HG03442 (cell line): ENCODE measurements around the gene PKLR.
"Not testable (repeated sequence)": the region's sequence is repeated elsewhere in the genome, so short reads cannot be mapped to it uniquely, and the experiment has no call there.

Experiments
- ATAC-seq: cut with Tn5 transposase; IDR thresholded peaks from one replicate; pipeline ENCODE4 v1.9.1; 2021; ENCODE audit warnings: mild to moderate bottlenecking, moderate library complexity; ENCODE audit not compliant: unreplicated experiment

PKLR gene

GRCh38 chr1:155318082-155318481 is 16.8 kb upstream of the PKLR start:
- no peak for ATAC-seq

DNA sequence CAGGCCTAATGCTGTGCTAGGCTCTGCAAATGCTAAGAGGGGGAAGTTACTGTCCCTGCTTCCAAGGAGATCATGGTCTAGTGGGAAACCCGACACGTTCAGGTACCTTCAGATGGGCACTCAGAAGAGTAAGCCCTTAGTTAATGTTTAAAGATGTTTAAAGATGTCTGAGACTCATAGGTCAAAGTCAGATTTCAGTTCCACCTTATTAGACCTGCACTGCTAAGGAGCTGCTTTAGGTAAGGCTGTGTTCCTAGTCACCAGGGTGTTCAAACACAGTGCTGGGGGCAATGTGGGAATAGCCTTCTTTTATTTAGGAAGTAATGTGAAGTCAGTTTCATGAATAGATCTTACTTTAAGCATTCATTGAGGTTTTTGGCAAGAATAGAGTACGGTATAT is 15.7 kb upstream of the PKLR start:
- ATAC-seq: no peak

DNA sequence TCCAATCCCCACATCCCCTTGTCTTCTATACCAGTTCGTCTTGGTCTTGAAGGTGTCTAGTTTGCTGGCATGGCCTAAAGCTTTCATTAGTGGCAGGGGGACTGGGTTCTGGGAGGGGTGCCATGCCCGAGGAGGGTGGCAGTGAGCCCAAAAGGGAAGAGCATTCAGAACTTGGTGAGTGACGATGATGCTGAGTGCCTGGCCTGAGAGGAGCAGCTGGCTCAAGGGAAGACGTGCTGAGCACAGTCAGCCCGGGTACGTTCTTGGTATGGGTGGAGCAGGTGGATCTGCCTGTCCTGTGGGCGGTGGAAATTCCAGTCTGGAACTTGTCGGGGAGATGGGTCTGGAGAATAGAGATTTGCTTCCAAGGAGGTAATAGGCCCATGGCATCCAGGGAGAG is 12.0 kb upstream of the PKLR start:
- ATAC-seq: no peak

GRCh38 chr1:155309423-155310021 is 8.3 kb upstream of the PKLR start:
- no peak for ATAC-seq

GRCh38 chr1:155308493-155309422 is 7.5 kb upstream of the PKLR start, which contains the start of gene FDPS:
Gene FDPS, plus strand, starts transcription at chr1:155308866. Its CDS starts 924 bp downstream, at chr1:155309790.
- peak; percentile 94 for ATAC-seq

DNA sequence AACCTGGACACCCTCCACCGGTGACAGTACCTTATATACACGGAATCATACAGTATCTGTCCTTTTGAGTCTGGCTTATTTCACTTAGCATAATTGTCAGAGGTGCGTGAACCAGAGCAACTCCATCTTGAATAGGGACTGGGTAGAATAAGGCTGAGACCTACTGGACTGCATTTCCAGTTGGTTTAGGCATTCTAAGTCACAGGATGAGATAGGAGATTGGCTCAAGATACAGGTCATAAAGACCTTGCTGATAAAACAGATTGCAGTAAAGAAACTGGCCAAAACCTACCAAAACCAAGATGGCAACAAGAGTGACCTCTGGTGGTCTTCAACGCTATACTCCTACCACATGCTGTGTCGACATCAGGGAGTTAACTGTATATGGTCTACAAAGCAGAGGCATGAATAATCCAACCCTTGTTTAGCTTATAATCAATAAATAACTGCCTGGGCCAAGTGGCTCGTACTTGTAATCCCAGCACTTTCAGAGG is 6.1 kb upstream of the PKLR start:
- ATAC-seq: no peak

DNA sequence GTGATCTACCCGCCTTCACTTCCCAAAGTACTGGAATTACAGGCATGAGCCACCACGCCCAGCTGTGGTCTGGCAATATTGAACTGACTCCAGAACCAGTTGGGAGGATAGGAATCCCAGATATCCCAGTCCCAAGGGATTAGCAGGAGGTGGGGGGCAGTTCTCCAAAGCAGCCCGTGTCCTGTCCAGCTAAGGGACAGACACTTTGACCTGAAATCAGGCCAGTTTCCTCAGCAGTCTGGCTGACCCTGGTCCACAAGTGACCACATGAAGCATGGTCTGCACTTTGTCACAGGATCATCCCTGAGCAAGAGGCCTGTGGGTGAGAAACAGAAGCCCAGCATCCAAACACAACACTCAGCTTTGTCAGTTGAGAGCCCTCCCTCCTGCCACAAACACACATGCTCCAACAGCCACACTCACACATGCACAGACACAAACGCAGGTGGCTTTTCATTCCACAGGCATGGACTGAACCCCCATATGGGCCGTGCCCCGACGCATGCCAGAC is 4.7 kb upstream of the PKLR start:
- no peak for ATAC-seq

GRCh38 chr1:155304558-155305063 is 3.4 kb upstream of the PKLR start:
- no peak for ATAC-seq

DNA sequence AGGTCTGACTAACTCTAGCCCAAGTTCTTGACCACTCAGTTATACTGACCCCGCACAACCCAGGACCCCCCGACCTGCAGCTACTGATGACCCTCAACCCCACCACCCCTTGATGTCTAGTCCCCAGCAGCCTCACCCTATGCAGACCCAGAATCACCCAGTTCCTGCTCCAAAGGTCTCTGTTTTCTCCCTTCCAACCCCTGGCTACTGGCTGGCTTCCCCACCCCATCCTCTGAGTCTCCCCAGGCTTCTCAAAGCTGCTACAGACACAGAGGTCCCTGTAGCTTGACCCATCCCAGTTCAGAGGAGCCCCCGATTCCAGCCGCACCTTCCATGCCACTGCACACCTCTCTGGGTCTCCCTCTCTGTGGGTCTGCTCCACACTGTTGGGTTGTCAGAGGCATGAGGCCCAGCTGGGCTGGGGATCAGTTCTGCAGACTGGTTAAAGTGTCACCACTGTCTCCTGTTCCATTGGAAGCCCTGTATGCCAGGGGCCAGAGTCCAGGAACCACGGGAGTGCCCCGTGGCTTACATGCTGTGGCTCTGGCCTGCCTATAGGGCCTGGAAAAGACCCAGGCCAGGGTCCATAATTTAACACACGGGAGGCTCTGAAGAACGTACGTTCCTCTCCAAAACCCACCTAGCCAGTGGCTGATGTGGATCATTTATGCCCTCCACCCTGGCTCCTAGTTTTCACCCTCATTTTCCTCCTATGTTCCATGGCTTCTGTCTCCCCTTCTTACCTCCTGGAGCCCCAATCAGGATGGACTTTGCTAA is 497 bp downstream of the PKLR start:
- ATAC-seq: no peak

- ATAC-seq: no peak
Observed at GRCh38 chr1:155300024-155300423, 1.2 kb downstream of the PKLR start.

DNA sequence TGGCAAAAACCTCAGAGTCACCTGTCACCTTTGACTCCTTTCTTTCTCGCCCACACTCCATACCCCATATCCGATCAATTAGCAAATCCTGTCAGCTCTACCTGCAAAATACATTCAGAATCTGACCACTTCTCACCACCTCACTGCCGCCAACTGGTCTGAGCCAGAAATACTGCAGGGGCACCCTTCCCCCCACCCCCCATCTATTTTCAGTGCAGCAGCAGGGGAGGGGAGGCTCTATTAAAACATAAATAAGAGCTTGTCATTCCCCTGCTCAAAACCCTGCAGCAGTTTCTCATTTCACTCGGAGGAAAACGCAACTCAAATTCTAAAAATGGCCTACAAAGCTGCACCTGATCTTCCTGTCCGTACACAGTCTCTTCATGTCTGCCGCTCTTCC is 3.9 kb downstream of the PKLR start:
- no peak for ATAC-seq

DNA sequence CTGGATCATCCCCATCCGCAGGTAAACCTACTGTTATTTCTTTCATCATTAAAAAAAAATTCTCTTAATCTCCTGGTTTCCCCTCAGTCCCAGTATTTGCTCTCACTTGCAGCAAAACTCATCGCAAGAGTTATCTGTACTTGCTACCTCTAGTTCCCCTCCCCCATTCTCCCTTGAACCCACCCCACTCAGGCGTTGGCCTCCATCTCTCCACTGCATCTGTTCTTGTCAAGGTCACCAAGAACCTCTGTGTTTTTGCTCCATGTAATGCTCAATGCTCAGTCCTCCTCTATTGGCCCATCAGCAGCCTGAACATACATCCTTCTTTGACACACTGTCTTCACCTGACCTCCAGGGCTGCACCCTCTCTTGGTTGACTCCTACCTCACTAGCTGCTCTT is 4.6 kb downstream of the PKLR start:
- no peak for ATAC-seq

- ATAC-seq: no peak
Observed at GRCh38 chr1:155295942-155296267, 5.3 kb downstream of the PKLR start.

- ATAC-seq: no peak
Observed at GRCh38 chr1:155295183-155295941, 5.9 kb downstream of the PKLR start.

- no peak for ATAC-seq
Observed at GRCh38 chr1:155294520-155295182, 6.6 kb downstream of the PKLR start.

DNA sequence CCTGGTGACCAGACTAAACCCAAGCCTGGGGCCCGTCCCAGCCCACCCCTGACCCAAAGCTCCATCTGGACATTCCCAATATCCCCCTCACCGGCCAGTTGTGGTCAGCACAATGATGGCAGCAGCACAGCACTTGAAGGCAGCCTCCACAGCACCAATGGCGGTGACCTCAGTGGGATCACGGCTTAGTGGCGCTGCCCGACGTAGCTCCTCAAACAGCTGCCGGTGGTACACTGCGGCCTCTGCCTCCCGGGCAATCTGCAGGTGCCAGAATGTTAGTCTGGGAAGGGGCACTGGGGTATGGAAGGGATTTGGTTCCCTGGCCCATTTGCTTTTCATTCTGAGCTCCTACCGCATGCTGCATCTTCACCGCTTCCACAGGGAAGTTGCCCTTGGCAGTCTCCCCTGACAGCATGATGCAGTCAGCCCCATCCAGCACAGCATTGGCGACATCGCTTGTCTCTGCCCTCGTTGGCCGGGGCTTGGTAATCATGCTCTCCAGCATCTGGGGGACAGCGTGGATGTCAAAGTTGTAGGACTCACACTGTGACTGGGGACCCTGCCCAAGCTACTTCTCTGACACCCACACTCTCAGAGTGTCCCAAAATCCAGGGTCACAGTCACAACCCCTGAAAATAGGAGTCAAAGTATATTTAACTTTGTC is 8.0 kb downstream of the PKLR start:
- ATAC-seq: no peak

DNA sequence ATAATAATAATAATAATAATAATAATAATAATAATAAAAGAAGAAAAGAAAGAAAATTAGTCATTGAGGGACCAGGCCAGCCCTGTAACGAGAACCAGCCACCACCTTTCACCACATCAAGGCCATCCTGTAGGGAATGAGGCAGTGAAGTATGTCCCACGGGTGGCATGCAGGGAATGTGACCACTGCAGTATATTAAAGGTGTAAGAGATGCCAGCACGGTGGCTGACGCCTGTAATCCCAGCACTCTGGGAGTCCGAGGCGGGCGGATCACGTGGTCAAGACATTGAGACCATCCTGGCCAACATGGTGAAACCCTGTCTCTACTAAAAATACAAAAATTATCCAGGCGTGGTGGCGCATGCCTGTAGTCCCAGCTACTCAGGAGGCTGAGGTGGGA is 10.2 kb downstream of the PKLR start:
- ATAC-seq: not testable (repeated sequence)

DNA sequence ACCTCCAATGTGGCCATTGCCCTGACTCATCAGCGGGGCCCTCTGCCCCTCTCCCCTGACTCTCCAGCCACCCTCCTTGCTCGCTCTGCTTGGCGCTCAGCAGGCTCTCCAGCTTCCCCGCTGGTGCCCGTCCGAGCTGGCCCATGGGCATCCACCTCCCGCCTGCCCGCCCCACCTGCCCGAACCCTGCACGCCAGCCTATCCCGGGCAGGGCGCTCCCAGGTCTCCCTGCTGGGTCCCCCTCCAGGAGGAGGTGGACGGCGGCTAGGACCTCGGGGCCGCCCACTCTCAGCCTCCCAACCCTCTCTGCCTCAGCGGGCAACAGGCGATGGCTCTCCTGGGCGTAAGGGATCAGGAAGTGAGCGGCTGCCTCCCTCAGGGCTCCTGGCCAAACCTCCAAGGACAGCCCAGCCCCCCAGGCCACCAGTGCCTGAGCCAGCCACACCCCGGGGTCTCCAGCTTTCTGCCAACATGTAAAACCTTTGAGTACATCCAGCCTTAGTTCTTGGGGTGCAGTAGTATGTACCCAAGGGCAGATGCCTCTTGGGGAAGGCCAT is 13.2 kb downstream of the PKLR start:
- no peak for ATAC-seq

- no peak for ATAC-seq
Observed at GRCh38 chr1:155286544-155286943, 14.7 kb downstream of the PKLR start.
